Mesenchymal stem cell (in vitro differentiated cells and primary cell): ENCODE results near the gene ZNF641. TPM values are rescaled to one million over a fixed set of nuclear protein-coding genes. Genes with fewer than 3 reads are reported as not detected.

Source experiments
- DNase-seq: peaks from one replicate; pipeline ENCODE4 v3.0.0-alpha.2; 2013
- H2AFZ ChIP-seq: one replicate; pipeline ENCODE4 v1.6.1; 2013; ENCODE audit warnings: low read depth, mild to moderate bottlenecking, control low read depth, inconsistent platforms, low read length, moderate library complexity
- H2AK5ac ChIP-seq: 2 replicates; pipeline ENCODE4 v1.6.1; 2013; ENCODE audit warnings: low read length, moderate library complexity, mild to moderate bottlenecking, inconsistent platforms; ENCODE audit not compliant: severe bottlenecking
- H2BK120ac ChIP-seq: one replicate; pipeline ENCODE4 v1.6.1; 2013; ENCODE audit warnings: low read depth, mild to moderate bottlenecking, inconsistent platforms, low read length, moderate library complexity
- H2BK12ac ChIP-seq, 2 experiments: one replicate each; pipeline ENCODE4 v1.6.1; 2013; ENCODE audit warnings: inconsistent platforms in 2 of 2, low read length in 2 of 2, mild to moderate bottlenecking in 2 of 2, moderate library complexity in 2 of 2, control low read depth in 1 of 2
- H2BK15ac ChIP-seq: one replicate; pipeline ENCODE4 v1.6.1; 2013; ENCODE audit warnings: mild to moderate bottlenecking, low read depth, inconsistent platforms; ENCODE audit not compliant: poor library complexity, severe bottlenecking
- H2BK5ac ChIP-seq: 2 replicates; pipeline ENCODE4 v1.6.1; 2013; ENCODE audit warnings: low read depth, mild to moderate bottlenecking, low read length, control low read depth, inconsistent platforms; ENCODE audit not compliant: poor library complexity, severe bottlenecking
- H3K14ac ChIP-seq, 2 experiments: one replicate each; pipeline ENCODE4 v1.6.1; 2013; ENCODE audit warnings: inconsistent platforms in 2 of 2, low read length in 2 of 2, control low read depth in 1 of 2, mild to moderate bottlenecking in 1 of 2, moderate library complexity in 1 of 2
- H3K18ac ChIP-seq, 2 experiments: one replicate each; pipeline ENCODE4 v1.6.1; 2013; ENCODE audit warnings: inconsistent platforms in 2 of 2, low read length in 2 of 2, control low read depth in 1 of 2, low read depth in 1 of 2, mild to moderate bottlenecking in 1 of 2
- H3K23ac ChIP-seq, 2 experiments: one replicate each; pipeline ENCODE4 v1.6.1; 2013; ENCODE audit warnings: inconsistent platforms in 2 of 2, low read length in 2 of 2, mild to moderate bottlenecking in 2 of 2, moderate library complexity in 2 of 2, control low read depth in 1 of 2
- H3K27ac ChIP-seq: 2 replicates; pipeline ENCODE4 v1.5.1; 2013; ENCODE audit warnings: mild to moderate bottlenecking, moderate library complexity, low read length, control low read depth, inconsistent platforms; ENCODE audit not compliant: poor library complexity, severe bottlenecking
- H3K27me3 ChIP-seq, 2 experiments: 2 replicates each; pipeline versions ENCODE4 v1.6.1 to v1.7.0; 2013; ENCODE audit warnings: low read length in 2 of 2, mild to moderate bottlenecking in 2 of 2, moderate library complexity in 2 of 2, control low read depth in 1 of 2, inconsistent platforms in 1 of 2; ENCODE audit not compliant: control insufficient read depth in 1 of 2, insufficient read depth in 1 of 2
- H3K36me3 ChIP-seq, 2 experiments: 2 replicates each; pipeline versions ENCODE4 v1.6.1 to v1.7.0; 2013; ENCODE audit warnings: low read length in 2 of 2, control low read depth in 1 of 2, inconsistent platforms in 1 of 2, low read depth in 1 of 2, mild to moderate bottlenecking in 1 of 2; ENCODE audit not compliant: insufficient read depth in 2 of 2, control insufficient read depth in 1 of 2
- H3K4ac ChIP-seq, 2 experiments: one replicate each; pipeline ENCODE4 v1.6.1; 2013; ENCODE audit warnings: inconsistent platforms in 2 of 2, low read length in 2 of 2, mild to moderate bottlenecking in 2 of 2, moderate library complexity in 2 of 2, control low read depth in 1 of 2, low read depth in 1 of 2
- H3K4me1 ChIP-seq: 2 replicates; pipeline ENCODE4 v1.6.1; 2013; ENCODE audit warnings: low read depth, low read length, control low read depth; ENCODE audit not compliant: control insufficient read depth, insufficient read depth
- H3K4me2 ChIP-seq: 2 replicates; pipeline ENCODE4 v1.6.1; 2013; ENCODE audit warnings: low read length, mild to moderate bottlenecking, inconsistent platforms; ENCODE audit not compliant: poor library complexity, severe bottlenecking
- H3K4me3 ChIP-seq, 2 experiments: 2 replicates each; pipeline versions ENCODE4 v1.5.1 to v1.7.0; 2013; ENCODE audit warnings: low read length in 2 of 2, mild to moderate bottlenecking in 2 of 2, control low read depth in 1 of 2, low read depth in 1 of 2; ENCODE audit not compliant: insufficient read depth in 1 of 2
- H3K79me1 ChIP-seq: replicated peaks from 2 replicates; pipeline ENCODE4 v1.6.1; 2013; ENCODE audit warnings: mild to moderate bottlenecking, control low read depth, low read length, inconsistent platforms; ENCODE audit not compliant: poor library complexity, severe bottlenecking
- H3K9ac ChIP-seq: 2 replicates; pipeline ENCODE4 v1.7.0; 2013; ENCODE audit warnings: mild to moderate bottlenecking, low read length, moderate library complexity
- H3K9me3 ChIP-seq: 2 replicates; pipeline ENCODE4 v1.7.0; 2013; ENCODE audit warnings: mild to moderate bottlenecking, low read length; ENCODE audit not compliant: control insufficient read depth
- H4K8ac ChIP-seq: one replicate; pipeline ENCODE4 v1.6.1; 2013; ENCODE audit warnings: inconsistent platforms, mild to moderate bottlenecking, low read length, moderate library complexity
- H4K91ac ChIP-seq: one replicate; pipeline ENCODE4 v1.6.1; 2013; ENCODE audit warnings: mild to moderate bottlenecking, low read length, inconsistent platforms
- WGBS: methylation state at CpG from one replicate; pipeline ENCODE4 v1.1.7; 2013; ENCODE audit warnings: mixed read lengths; 5-methylcytosine and 5-hydroxymethylcytosine counted together
- polyA plus RNA-seq, 2 experiments: library from polyadenylated mRNA; stranded (reverse); fragments of 200-250 nt; gene quantifications; one replicate each; pipeline ENCODE4 v1.2.3, GENCODE V29; 2013

ZNF641 gene
- 6.2 TPM for polyA plus RNA-seq (2013, experiment 1 of 2)
- polyA plus RNA-seq (2013, experiment 2 of 2): 5.9 TPM

DNA sequence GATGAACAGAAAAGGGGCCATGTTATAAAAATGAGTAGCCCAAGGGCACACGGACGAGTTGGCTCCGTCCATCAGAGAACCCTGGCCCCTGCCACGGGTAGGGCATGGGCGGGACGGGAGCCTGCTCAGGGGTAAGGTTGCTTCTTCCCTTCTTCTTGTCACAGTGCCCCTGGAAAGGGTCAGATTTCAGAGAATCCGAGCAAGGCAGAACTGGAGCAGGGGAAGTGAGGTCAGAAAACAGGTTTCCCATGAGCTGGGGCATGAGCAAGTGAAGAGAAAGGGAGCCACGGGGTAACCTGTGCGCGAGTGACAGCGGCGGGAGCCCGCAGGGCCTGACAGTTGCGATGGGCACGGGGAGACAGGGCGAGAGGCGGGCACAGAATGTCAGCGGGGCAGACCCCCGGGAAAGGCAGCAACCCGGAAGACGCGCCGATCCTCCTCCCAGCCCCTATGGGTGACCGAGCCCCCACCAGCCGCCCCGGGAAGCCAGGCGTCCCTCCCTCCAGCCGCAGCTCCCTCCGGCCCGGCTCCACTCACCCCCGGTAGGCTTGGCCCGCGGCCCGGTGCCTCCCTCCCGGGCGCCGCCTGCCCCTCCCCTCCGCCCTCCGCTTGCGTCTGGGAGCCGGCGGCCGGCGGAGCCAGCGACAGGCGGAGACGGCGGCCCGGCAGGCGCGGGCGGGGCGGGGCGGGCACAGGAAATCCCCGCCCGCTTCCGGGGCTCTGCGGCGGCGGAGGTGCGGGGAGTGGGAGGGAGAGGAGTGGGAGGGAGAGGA, at the start of gene ZNF641:
Gene ZNF641 (minus strand): TSS at position 671 of the 773 bp plus-strand sequence. CDS start 2,829 bp downstream, outside the sequence.
- H3K9ac ChIP-seq: peak within 1 kb of the TSS; percentile 96
- peak within 1 kb of the TSS; percentile 78 to 90 for H2BK12ac ChIP-seq
- peak within 1 kb of the TSS; percentile 97 for H3K4me2 ChIP-seq
- H2AK5ac ChIP-seq: no peak within 1 kb of the TSS
- H2BK5ac ChIP-seq: no peak within 1 kb of the TSS
- under 1% methylated on average over 33 of the region's 61 CpGs for WGBS
- peak within 1 kb of the TSS; percentile 80 for H2BK120ac ChIP-seq
- H3K23ac ChIP-seq: peak within 1 kb of the TSS in 1 of 2 experiments; percentile 87
- H3K79me1 ChIP-seq: peaks cover 5% of the 10 kb centered on the region
- H4K91ac ChIP-seq: peak within 1 kb of the TSS; percentile 86
- H3K4ac ChIP-seq: peak within 1 kb of the TSS; percentile 54 to 89
- peaks cover 5% of the 10 kb centered on the region for H3K4me1 ChIP-seq
- H3K4me3 ChIP-seq: peak within 1 kb of the TSS; percentile 88 to 92
- H3K27ac ChIP-seq: peak within 1 kb of the TSS; percentile 51
- H3K27me3 ChIP-seq: peaks cover 0 to 6% of the 10 kb centered on the region in 2 experiments
- peak within 1 kb of the TSS; percentile 94 to 97 for H3K18ac ChIP-seq
- peak; percentile 80 for DNase-seq
- H2AFZ ChIP-seq: peak within 1 kb of the TSS; percentile 97
- H4K8ac ChIP-seq: peak within 1 kb of the TSS; percentile 78
- H2BK15ac ChIP-seq: peak within 1 kb of the TSS; percentile 80
- H3K9me3 ChIP-seq: no peaks in the 10 kb centered on the region
- peak within 1 kb of the TSS in 1 of 2 experiments; percentile 87 for H3K14ac ChIP-seq
- H3K36me3 ChIP-seq: peaks cover 16 to 21% of the 10 kb centered on the region in 2 experiments

DNA sequence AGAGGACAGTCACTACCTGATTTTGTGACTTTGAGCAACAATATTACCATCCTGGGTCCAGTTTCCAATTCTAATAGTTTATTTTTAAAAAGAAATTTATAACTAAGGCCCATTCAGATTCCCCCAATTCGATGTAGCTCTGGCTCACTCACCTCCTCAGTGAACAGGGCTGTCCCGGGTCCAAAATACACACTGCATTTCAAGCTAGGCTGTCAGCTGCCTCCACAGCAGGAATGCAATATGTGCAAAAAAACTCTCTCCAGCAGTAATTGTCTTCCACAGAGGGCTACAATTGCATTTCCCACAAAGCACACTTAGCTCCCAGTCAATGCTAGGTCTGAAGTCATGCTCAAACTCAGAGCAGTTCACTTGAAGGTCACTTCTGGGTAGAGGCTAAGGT, 39.3 kb upstream of the ZNF641 start:
- no peaks in the 10 kb centered on the region for H3K4me1 ChIP-seq
- no peak overlapping the region for H3K14ac ChIP-seq
- H2AFZ ChIP-seq: no peak overlapping the region
- H3K9ac ChIP-seq: no peak overlapping the region
- H3K27me3 ChIP-seq: peaks cover 0 to 15% of the 10 kb centered on the region in 2 experiments
- H3K4me3 ChIP-seq: no peak overlapping the region
- no peaks in the 10 kb centered on the region for H3K9me3 ChIP-seq
- H4K91ac ChIP-seq: no peak overlapping the region
- H4K8ac ChIP-seq: no peak overlapping the region
- H2BK12ac ChIP-seq: no peak overlapping the region
- H2AK5ac ChIP-seq: no peak overlapping the region
- no peak overlapping the region for H2BK5ac ChIP-seq
- DNase-seq: no peak
- H2BK15ac ChIP-seq: no peak overlapping the region
- H3K4ac ChIP-seq: no peak overlapping the region
- H3K36me3 ChIP-seq: no peaks in the 10 kb centered on the region
- 49% methylated on average over 2 of the region's 2 CpGs for WGBS
- H2BK120ac ChIP-seq: no peak overlapping the region
- H3K4me2 ChIP-seq: no peak overlapping the region
- H3K23ac ChIP-seq: no peak overlapping the region
- no peak overlapping the region for H3K18ac ChIP-seq
- no peak overlapping the region for H3K27ac ChIP-seq
- H3K79me1 ChIP-seq: no peaks in the 10 kb centered on the region

DNA sequence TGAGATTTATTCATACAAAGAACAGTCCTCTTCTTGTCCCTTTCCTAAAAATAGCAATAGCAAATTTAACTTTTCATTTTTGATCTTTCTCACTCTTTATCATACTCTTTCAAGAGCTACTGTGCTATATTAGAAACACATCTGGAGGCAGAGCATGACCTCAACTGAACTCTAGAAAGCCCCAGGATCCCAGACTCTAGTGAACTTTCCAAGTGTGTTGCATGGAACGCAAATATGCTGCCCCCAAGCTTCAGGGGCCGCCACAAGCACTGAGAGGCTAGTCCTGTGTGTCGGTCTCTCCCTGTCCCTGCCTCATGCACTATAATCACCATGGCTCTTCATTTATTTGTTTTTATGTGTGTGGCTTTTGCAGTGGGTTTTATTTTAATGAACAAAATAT, 38.7 kb upstream of the ZNF641 start:
- H2AK5ac ChIP-seq: no peak overlapping the region
- H4K8ac ChIP-seq: no peak overlapping the region
- no peak overlapping the region for H3K4me2 ChIP-seq
- no peaks in the 10 kb centered on the region for H3K36me3 ChIP-seq
- no peak overlapping the region for H2AFZ ChIP-seq
- H3K14ac ChIP-seq: no peak overlapping the region
- DNase-seq: no peak
- H3K18ac ChIP-seq: no peak overlapping the region
- WGBS: 23% methylated on average over 2 of the region's 3 CpGs
- H2BK5ac ChIP-seq: no peak overlapping the region
- H4K91ac ChIP-seq: no peak overlapping the region
- peak overlapping the region in 1 of 2 experiments; percentile 67 for H3K4me3 ChIP-seq
- peak overlapping the region; percentile 69 for H3K9ac ChIP-seq
- H2BK15ac ChIP-seq: no peak overlapping the region
- H2BK12ac ChIP-seq: no peak overlapping the region
- H3K4me1 ChIP-seq: no peaks in the 10 kb centered on the region
- H3K79me1 ChIP-seq: no peaks in the 10 kb centered on the region
- no peak overlapping the region for H3K27ac ChIP-seq
- H3K23ac ChIP-seq: no peak overlapping the region
- no peak overlapping the region for H3K4ac ChIP-seq
- no peaks in the 10 kb centered on the region for H3K9me3 ChIP-seq
- no peak overlapping the region for H2BK120ac ChIP-seq
- H3K27me3 ChIP-seq: peaks cover 0 to 10% of the 10 kb centered on the region in 2 experiments

DNA sequence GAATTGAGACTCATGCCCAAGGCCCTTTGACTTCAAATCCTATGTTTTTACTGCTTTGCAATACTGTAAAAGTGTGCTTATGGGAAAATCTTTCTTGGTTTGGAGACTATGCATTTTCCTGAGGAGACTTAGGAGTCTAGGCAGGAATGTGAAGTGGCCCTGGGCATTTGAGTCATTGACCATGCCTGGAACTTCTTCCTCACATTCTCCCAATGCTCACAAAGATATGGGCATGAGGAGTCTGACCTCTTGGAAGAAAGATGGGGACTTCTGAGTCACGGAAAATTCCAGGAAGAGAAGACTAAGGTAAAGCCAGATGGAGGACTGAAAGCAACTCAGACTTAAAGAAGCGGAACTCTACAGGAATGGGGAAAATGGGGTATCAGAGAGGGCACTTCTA, 38.2 kb upstream of the ZNF641 start:
- WGBS: 75% methylated on average over 2 of the region's 2 CpGs
- no peaks in the 10 kb centered on the region for H3K36me3 ChIP-seq
- DNase-seq: peak; percentile 4
- peaks cover 0 to 10% of the 10 kb centered on the region in 2 experiments for H3K27me3 ChIP-seq
- no peak overlapping the region for H4K91ac ChIP-seq
- no peak overlapping the region for H3K4me2 ChIP-seq
- no peak overlapping the region for H3K18ac ChIP-seq
- no peak overlapping the region for H3K4ac ChIP-seq
- H2BK15ac ChIP-seq: no peak overlapping the region
- H3K4me1 ChIP-seq: no peaks in the 10 kb centered on the region
- H3K9ac ChIP-seq: peak overlapping the region; percentile 69
- no peak overlapping the region for H3K27ac ChIP-seq
- H2BK120ac ChIP-seq: no peak overlapping the region
- H3K79me1 ChIP-seq: no peaks in the 10 kb centered on the region
- no peak overlapping the region for H2BK5ac ChIP-seq
- no peak overlapping the region for H3K14ac ChIP-seq
- no peak overlapping the region for H4K8ac ChIP-seq
- no peak overlapping the region for H2AFZ ChIP-seq
- H2BK12ac ChIP-seq: no peak overlapping the region
- H3K23ac ChIP-seq: no peak overlapping the region
- H3K4me3 ChIP-seq: peak overlapping the region in 1 of 2 experiments; percentile 67
- no peak overlapping the region for H2AK5ac ChIP-seq
- no peaks in the 10 kb centered on the region for H3K9me3 ChIP-seq
